DMS53 treated with DMSO at 0.1 percent for 48 hours (cell line): Measurements from ENCODE around the gene MYOF.

ENCODE experiments used
- DNase-seq: peaks from one replicate; lab custom pipeline; 2025; ENCODE audit not compliant: unreplicated experiment; lab: John Stamatoyannopoulos, UW

The MYOF gene

DNA sequence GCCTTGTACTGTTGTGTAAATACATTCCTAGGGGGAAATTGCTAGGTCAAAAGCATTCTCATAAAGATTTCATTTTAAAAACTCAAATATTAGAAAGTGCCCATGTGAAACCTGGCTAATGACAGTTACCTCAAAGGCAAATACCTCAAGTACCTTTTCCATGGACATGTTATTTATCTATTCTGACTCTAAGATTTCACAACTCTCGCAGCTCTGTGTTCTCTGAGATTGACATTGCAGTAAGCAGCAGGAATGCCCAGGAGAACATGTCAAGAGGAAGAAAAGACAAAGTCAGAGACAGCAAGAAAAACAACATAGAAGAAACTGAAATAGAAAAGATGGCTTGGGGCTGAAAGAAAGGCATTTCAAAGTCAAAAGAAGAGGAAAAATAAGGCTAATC, 221.0 kb downstream of the MYOF start:
- no peak for DNase-seq

DNA sequence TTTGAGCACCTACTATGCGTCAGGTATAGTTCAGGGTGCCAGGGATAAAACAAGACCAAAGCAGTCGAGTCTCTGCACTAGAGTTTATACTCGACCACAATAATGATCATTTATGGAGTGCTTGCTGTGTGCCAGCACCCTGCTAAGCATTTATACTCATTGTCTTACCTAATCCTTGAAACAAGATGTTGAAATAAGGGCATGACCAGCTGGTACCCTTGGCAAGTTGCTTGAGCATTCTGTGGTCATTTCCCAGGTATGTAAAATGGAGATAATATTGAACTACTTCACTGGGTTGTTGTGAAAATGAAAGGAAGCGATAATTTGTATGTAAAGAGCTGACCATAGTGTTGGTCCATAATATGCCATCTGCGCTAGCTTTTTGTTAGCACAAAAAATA, 223.0 kb downstream of the MYOF start:
- no peak for DNase-seq
